Mesodermal cell (in vitro differentiated cells): ENCODE results near the gene SLC1A3.
A peak's percentile ranks its signal among the peaks of the same experiment; 100 is the strongest.

Experiments used
- H3K27ac ChIP-seq: 2 replicates; pipeline ENCODE4 v1.7.0; 2013; ENCODE audit warnings: mild to moderate bottlenecking, low read depth, low read length, moderate library complexity; ENCODE audit not compliant: severe bottlenecking
- H3K36me3 ChIP-seq: 2 replicates; pipeline ENCODE4 v1.7.1; 2013; ENCODE audit warnings: mild to moderate bottlenecking, low read length, moderate library complexity; ENCODE audit not compliant: control insufficient read depth, insufficient read depth
- H3K4me1 ChIP-seq: one replicate; pipeline ENCODE4 v1.7.1; 2013; ENCODE audit warnings: mild to moderate bottlenecking, low read length; ENCODE audit not compliant: insufficient read depth, control insufficient read depth, poor library complexity, severe bottlenecking
- H3K4me3 ChIP-seq: 2 replicates; pipeline ENCODE4 v1.7.0; 2013; ENCODE audit warnings: low read length, control low read depth, mild to moderate bottlenecking; ENCODE audit not compliant: insufficient read depth, poor library complexity, severe bottlenecking; ENCODE audit errors: extremely low read depth
- H3K9me3 ChIP-seq: 2 replicates; pipeline ENCODE4 v1.7.1; 2013; ENCODE audit warnings: mild to moderate bottlenecking, low read length, moderate library complexity; ENCODE audit not compliant: control insufficient read depth
- WGBS, 2 experiments: methylation state at CpG; one replicate each; pipeline ENCODE4 v1.1.5; 2013; ENCODE audit warnings: missing lambda C conversion rate in 2 of 2; ENCODE audit not compliant: insufficient coverage in 2 of 2; 5-methylcytosine and 5-hydroxymethylcytosine counted together

The SLC1A3 gene

GRCh38 chr5:36657563-36657995, 51.2 kb downstream of the SLC1A3 start:
- WGBS, 2 experiments, result 97% methylated on average over 3 to 5 of the region's 5 CpGs
- Histone ChIP-seq H3K36me3 (no peaks in the 10 kb centered on the region), H3K4me1 (peaks cover 12% of the 10 kb centered on the region), H3K9me3 (no peaks in the 10 kb centered on the region), H3K27ac (no peak overlapping the region), H3K4me3 (no peak overlapping the region)

GRCh38 chr5:36658038-36658756, 51.8 kb downstream of the SLC1A3 start:
- H3K36me3 ChIP-seq, result no peaks in the 10 kb centered on the region
- H3K4me1 ChIP-seq, result peaks cover 12% of the 10 kb centered on the region
- H3K9me3 ChIP-seq, result no peaks in the 10 kb centered on the region
- WGBS, 2 experiments, result 92 to 93% methylated on average over 8 of the region's 8 CpGs
- no peak overlapping the region for H3K27ac ChIP-seq
- H3K4me3 ChIP-seq, result no peak overlapping the region

GRCh38 chr5:36659411-36659810, 53.0 kb downstream of the SLC1A3 start:
- no peaks in the 10 kb centered on the region for H3K9me3 ChIP-seq
- peaks cover 12% of the 10 kb centered on the region for H3K4me1 ChIP-seq
- H3K36me3 ChIP-seq, result no peaks in the 10 kb centered on the region
- H3K4me3 ChIP-seq, result no peak overlapping the region
- 100% methylated on average over 1 of the region's 4 CpGs; no CpG with 5 or more reads in 1 of the 2 experiments for WGBS, 2 experiments
- H3K27ac ChIP-seq, result no peak overlapping the region

GRCh38 chr5:36660397-36661049, 54.1 kb downstream of the SLC1A3 start:
- no peak overlapping the region for H3K4me3 ChIP-seq

GRCh38 chr5:36661456-36662220, 55.2 kb downstream of the SLC1A3 start:
- H3K27ac ChIP-seq, result peak overlapping the region; percentile 26
- 93 to 100% methylated on average over 7 to 8 of the region's 8 CpGs for WGBS, 2 experiments
- no peaks in the 10 kb centered on the region for H3K9me3 ChIP-seq
- peaks cover 27% of the 10 kb centered on the region for H3K4me1 ChIP-seq
- H3K4me3 ChIP-seq, result no peak overlapping the region
- H3K36me3 ChIP-seq, result no peaks in the 10 kb centered on the region

More at GRCh38 chr5:36660397-36661049, 54.1 kb downstream of the SLC1A3 start:
- 94 to 100% methylated on average over 2 to 4 of the region's 5 CpGs for whole genome bisulfite sequencing, 2 experiments
- Histone ChIP-seq H3K36me3 (no peaks in the 10 kb centered on the region), H3K27ac (no peak overlapping the region), H3K9me3 (no peaks in the 10 kb centered on the region), H3K4me1 (peaks cover 20% of the 10 kb centered on the region)

GRCh38 chr5:36662291-36662851, 56.0 kb downstream of the SLC1A3 start:
- H3K27ac ChIP-seq, result no peak overlapping the region
- H3K4me1 ChIP-seq, result peaks cover 32% of the 10 kb centered on the region
- H3K9me3 ChIP-seq, result no peaks in the 10 kb centered on the region
- no peaks in the 10 kb centered on the region for H3K36me3 ChIP-seq
- 94 to 97% methylated on average over 16 to 20 of the region's 22 CpGs for WGBS, 2 experiments
- H3K4me3 ChIP-seq, result no peak overlapping the region

GRCh38 chr5:36664766-36665165, 58.4 kb downstream of the SLC1A3 start:
- 60 to 82% methylated on average over 1 to 3 of the region's 3 CpGs for WGBS, 2 experiments
- Histone ChIP-seq H3K27ac (no peak overlapping the region), H3K4me3 (no peak overlapping the region)

GRCh38 chr5:36665628-36666027, 59.2 kb downstream of the SLC1A3 start:
- Histone ChIP-seq H3K4me3 (no peak overlapping the region), H3K36me3 (peaks cover 3% of the 10 kb centered on the region), H3K4me1 (peaks cover 32% of the 10 kb centered on the region), H3K27ac (no peak overlapping the region), H3K9me3 (no peaks in the 10 kb centered on the region)
- 93 to 94% methylated on average over 2 to 3 of the region's 3 CpGs for WGBS, 2 experiments

More at GRCh38 chr5:36664766-36665165, 58.4 kb downstream of the SLC1A3 start:
- Histone ChIP-seq H3K4me1 (peaks cover 32% of the 10 kb centered on the region), H3K9me3 (no peaks in the 10 kb centered on the region), H3K36me3 (peaks cover 3% of the 10 kb centered on the region)

GRCh38 chr5:36666274-36666673, 59.9 kb downstream of the SLC1A3 start:
- H3K4me3 ChIP-seq, result no peak overlapping the region
- no peaks in the 10 kb centered on the region for H3K9me3 ChIP-seq
- WGBS, 2 experiments, result no CpG with 5 or more reads among the region's 2 CpGs
- H3K4me1 ChIP-seq, result peaks cover 32% of the 10 kb centered on the region
- no peak overlapping the region for H3K27ac ChIP-seq
- peaks cover 5% of the 10 kb centered on the region for H3K36me3 ChIP-seq

- H3K9me3 ChIP-seq, result no peaks in the 10 kb centered on the region
- peaks cover 32% of the 10 kb centered on the region for H3K4me1 ChIP-seq
- peaks cover 11% of the 10 kb centered on the region for H3K36me3 ChIP-seq
- H3K27ac ChIP-seq, result peak overlapping the region; percentile 58
- H3K4me3 ChIP-seq, result no peak overlapping the region
- WGBS, 2 experiments, result no CpG with 5 or more reads among the region's 1 CpG
Measured at GRCh38 chr5:36666986-36667385, 60.6 kb downstream of the SLC1A3 start.
